Activated CD4-positive, alpha-beta T cell treated with anti-CD3 and anti-CD28 coated beads for 36 hours (primary cell): ENCODE data around the gene NOD1. TPM values are rescaled to one million over a fixed set of nuclear protein-coding genes. Genes with fewer than 3 reads are reported as not detected.
A peak's percentile ranks its signal among the peaks of the same experiment; 100 is the strongest.

Experiments
- ATAC-seq: fragments of 200-7000 bp; cut with Tn5 transposase; one replicate; pipeline ENCODE4 v1.10.0; 2021; ENCODE audit warnings: mild to moderate bottlenecking, moderate library complexity
- CTCF ChIA-PET: fragments of 350-600 bp; sonication (Branson Sonifier 250); formaldehyde crosslinking; loops from one replicate; lab custom pipeline; 2021; ENCODE audit warnings: antibody characterized with exemption; lab: Charles Lee
- POLR2A ChIA-PET: fragments of 350-600 bp; sonication (Branson Sonifier 250); formaldehyde crosslinking; loops from one replicate; lab custom pipeline; 2021; ENCODE audit warnings: antibody characterized with exemption, inconsistent platforms; lab: Charles Lee
- DNase-seq: peaks from one replicate; pipeline ENCODE4 v3.0.0-alpha.2; 2020
- H3K27ac Mint-ChIP-seq: one replicate; pipeline ENCODE4 v1.8.0; 2021; ENCODE audit warnings: mixed read lengths
- H3K27me3 Mint-ChIP-seq: one replicate; pipeline ENCODE4 v1.8.0; 2021; ENCODE audit warnings: mixed read lengths
- H3K36me3 Mint-ChIP-seq: one replicate; pipeline ENCODE4 v1.8.0; 2021; ENCODE audit warnings: low read depth, mixed read lengths
- H3K4me1 Mint-ChIP-seq: one replicate; pipeline ENCODE4 v1.8.0; 2021; ENCODE audit warnings: mixed read lengths
- H3K4me3 Mint-ChIP-seq: one replicate; pipeline ENCODE4 v1.8.0; 2021; ENCODE audit warnings: mild to moderate bottlenecking, moderate library complexity, mixed read lengths
- H3K9me3 Mint-ChIP-seq: one replicate; pipeline ENCODE4 v1.8.0; 2021; ENCODE audit warnings: low read depth, mixed read lengths
- intact Hi-C, 2 experiments: fragments of 100-400 bp; cut with DNase I in 1 of 2; cut with micrococcal nuclease in 1 of 2; formaldehyde crosslinking; loops; one replicate each; pipeline versions ENCODE4 v1.14.2 to v1.15.1; 2022 to 2024; cut with DNase I, micrococcal nuclease
- total RNA-seq, 2 experiments: library from RNA; stranded (reverse); gene quantifications; one replicate each; pipeline ENCODE4 v1.2.3, GENCODE V29; 2021

NOD1 gene
- total RNA-seq, 2 experiments from 2014 or later, result 10.8 to 11.0 TPM

- CTCF ChIA-PET, result no interaction called here
- intact Hi-C loops, result loop anchor here (2.0 to 5.0 kb wide), 2 partner anchors 135 to 250 kb away; no protein-coding TSS in a partner anchor
- ATAC-seq (no peak), DNase-seq (no peak)
- H3K27ac Mint-ChIP-seq, result no peak overlapping the region
- POLR2A ChIA-PET, result no interaction called here
- no peak overlapping the region for H3K4me3 Mint-ChIP-seq
- H3K4me1 Mint-ChIP-seq, result no peaks in the 10 kb centered on the region
- H3K27me3 Mint-ChIP-seq, result no peaks in the 10 kb centered on the region
- no peaks in the 10 kb centered on the region for H3K36me3 Mint-ChIP-seq
- H3K9me3 Mint-ChIP-seq, result no peaks in the 10 kb centered on the region
Observed at GRCh38 chr7:30411897-30412296, 66.7 kb downstream of the NOD1 start.

DNA sequence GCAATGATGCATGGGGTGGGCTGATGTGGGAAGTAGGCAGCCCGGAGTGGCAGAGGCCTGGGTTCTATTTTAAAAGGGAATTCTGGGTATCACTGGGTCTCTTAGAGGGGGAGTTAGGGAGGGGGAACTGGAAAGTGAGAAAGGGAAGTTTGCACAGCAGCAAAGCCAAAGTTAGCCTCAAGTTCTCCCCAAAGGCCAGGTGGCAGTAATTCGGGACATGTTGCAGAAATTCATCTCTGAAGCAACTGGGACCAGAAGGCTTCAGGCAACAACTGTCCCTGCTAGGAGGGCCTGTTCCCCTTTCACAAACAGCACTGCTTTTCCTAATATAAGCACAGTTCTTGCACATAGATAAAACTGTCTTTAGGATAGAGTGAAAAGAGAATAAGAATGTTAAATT, 67.4 kb downstream of the NOD1 start:
- ATAC-seq (no peak), DNase-seq (no peak)
- intact Hi-C loops, result loop anchor here in 1 of 2 experiments (5.0 kb wide), 1 partner anchor 249 kb away; no protein-coding TSS in a partner anchor
- no peak overlapping the region for H3K27ac Mint-ChIP-seq
- no peak overlapping the region for H3K4me3 Mint-ChIP-seq
- H3K36me3 Mint-ChIP-seq, result no peaks in the 10 kb centered on the region
- H3K4me1 Mint-ChIP-seq, result no peaks in the 10 kb centered on the region
- no peaks in the 10 kb centered on the region for H3K27me3 Mint-ChIP-seq
- no peaks in the 10 kb centered on the region for H3K9me3 Mint-ChIP-seq
- CTCF ChIA-PET, result no interaction called here
- POLR2A ChIA-PET, result no interaction called here

GRCh38 chr7:30406664-30407425, 71.7 kb downstream of the NOD1 start:
- Mint-ChIP-seq H3K4me1 (peaks cover under 1% of the 10 kb centered on the region), H3K9me3 (no peaks in the 10 kb centered on the region), H3K4me3 (no peak overlapping the region), H3K27me3 (no peaks in the 10 kb centered on the region), H3K27ac (no peak overlapping the region), H3K36me3 (peaks cover 5% of the 10 kb centered on the region)
- DNase-seq, result no peak
- CTCF ChIA-PET, result no interaction called here
- intact Hi-C loops, result no loop called here
- ATAC-seq, result no peak
- POLR2A ChIA-PET, result no interaction called here

DNA sequence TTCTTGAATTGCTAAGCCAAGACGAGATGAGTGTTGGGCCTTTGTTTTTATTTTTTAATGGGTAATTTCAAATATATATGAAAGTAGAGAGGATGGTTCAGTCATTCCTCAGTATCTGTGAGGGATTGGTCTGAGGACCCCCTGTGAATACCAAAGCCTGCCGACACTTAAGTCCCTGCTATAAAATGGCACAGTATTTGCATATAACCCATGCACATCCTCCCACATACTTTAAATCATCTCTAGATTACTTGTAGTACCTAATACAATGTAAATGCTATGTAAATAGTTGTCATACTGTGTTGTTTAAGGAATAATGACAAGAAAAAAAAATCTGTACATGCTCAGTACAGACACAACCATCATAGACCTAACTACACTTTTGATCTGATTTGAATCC, 73.4 kb downstream of the NOD1 start:
- ChIA-PET POLR2A (no interaction called here), CTCF (interaction anchor here (1.2 kb wide), 1 partner anchor 14 kb away, joined by 4 read pairs; no protein-coding TSS in a partner anchor)
- Mint-ChIP-seq H3K36me3 (peaks cover 5% of the 10 kb centered on the region), H3K27ac (no peak overlapping the region), H3K27me3 (no peaks in the 10 kb centered on the region), H3K4me3 (no peak overlapping the region), H3K4me1 (peaks cover 5% of the 10 kb centered on the region), H3K9me3 (no peaks in the 10 kb centered on the region)
- intact Hi-C loops, result no loop called here
- ATAC-seq, result no peak
- DNase-seq, result no peak

- Mint-ChIP-seq H3K27ac (no peak overlapping the region), H3K9me3 (no peaks in the 10 kb centered on the region), H3K36me3 (peaks cover 5% of the 10 kb centered on the region), H3K4me3 (no peak overlapping the region), H3K27me3 (no peaks in the 10 kb centered on the region), H3K4me1 (peaks cover 5% of the 10 kb centered on the region)
- intact Hi-C loops, result no loop called here
- CTCF ChIA-PET, result no interaction called here
- ATAC-seq, result no peak
- DNase-seq, result no peak
- POLR2A ChIA-PET, result no interaction called here
Observed at GRCh38 chr7:30403477-30403876, 75.1 kb downstream of the NOD1 start.

GRCh38 chr7:30396389-30396788, 82.2 kb downstream of the NOD1 start:
- H3K4me3 Mint-ChIP-seq, result no peak overlapping the region
- H3K9me3 Mint-ChIP-seq, result no peaks in the 10 kb centered on the region
- H3K27ac Mint-ChIP-seq, result no peak overlapping the region
- POLR2A ChIA-PET, result interaction anchor here (0.8 kb wide), 1 partner anchor 88 kb away, joined by 3 read pairs; no protein-coding TSS in a partner anchor
- no peaks in the 10 kb centered on the region for H3K27me3 Mint-ChIP-seq
- intact Hi-C loops, result no loop called here
- CTCF ChIA-PET, result interaction anchor here (0.6 to 0.8 kb wide), 3 partner anchors 167 to 311 kb away, joined by 3 to 4 read pairs (median 3); no protein-coding TSS in a partner anchor
- ATAC-seq, result no peak
- DNase-seq, result no peak
- no peaks in the 10 kb centered on the region for H3K4me1 Mint-ChIP-seq
- H3K36me3 Mint-ChIP-seq, result no peaks in the 10 kb centered on the region

GRCh38 chr7:30395676-30396075, 82.9 kb downstream of the NOD1 start:
- no peak for ATAC-seq
- POLR2A ChIA-PET, result no interaction called here
- Mint-ChIP-seq H3K4me1 (no peaks in the 10 kb centered on the region), H3K9me3 (no peaks in the 10 kb centered on the region), H3K27ac (no peak overlapping the region), H3K36me3 (no peaks in the 10 kb centered on the region), H3K4me3 (no peak overlapping the region), H3K27me3 (no peaks in the 10 kb centered on the region)
- intact Hi-C loops, result no loop called here
- DNase-seq, result no peak
- CTCF ChIA-PET, result interaction anchor here (0.7 to 0.8 kb wide), 2 partner anchors 168 to 172 kb away, joined by 3 to 4 read pairs; no protein-coding TSS in a partner anchor

DNA sequence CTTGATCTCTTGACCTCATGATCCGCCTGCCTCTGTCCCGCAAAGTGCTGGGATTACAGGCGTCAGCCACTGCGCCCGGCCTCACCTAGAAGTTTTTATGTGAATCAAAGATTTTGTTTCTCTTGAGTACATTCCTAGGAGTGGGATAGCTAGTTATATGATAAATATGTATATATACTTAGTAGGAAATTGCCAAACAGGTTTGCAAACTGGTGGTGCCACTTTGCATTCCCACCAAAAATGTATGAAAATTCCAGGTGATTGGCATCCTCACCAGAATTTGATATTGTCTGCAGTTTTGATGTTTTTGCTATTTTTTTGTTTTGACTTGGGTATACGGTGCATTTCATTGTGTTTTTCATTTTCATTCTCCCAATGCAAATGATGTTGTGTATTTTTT, 86.8 kb downstream of the NOD1 start:
- ChIA-PET POLR2A (no interaction called here), CTCF (interaction anchor here (1.0 kb wide), 1 partner anchor 13 kb away, joined by 4 read pairs; no protein-coding TSS in a partner anchor)
- Mint-ChIP-seq H3K36me3 (no peaks in the 10 kb centered on the region), H3K27ac (no peak overlapping the region), H3K4me1 (no peaks in the 10 kb centered on the region), H3K9me3 (no peaks in the 10 kb centered on the region), H3K27me3 (no peaks in the 10 kb centered on the region), H3K4me3 (no peak overlapping the region)
- intact Hi-C loops, result no loop called here
- ATAC-seq (no peak), DNase-seq (no peak)

GRCh38 chr7:30390736-30391636, 87.6 kb downstream of the NOD1 start:
- no peak overlapping the region for H3K4me3 Mint-ChIP-seq
- ChIA-PET POLR2A (interaction anchor here (0.6 kb wide), 1 partner anchor 31 kb away, joined by 3 read pairs; no protein-coding TSS in a partner anchor), CTCF (interaction anchor here (0.9 to 1.0 kb wide), 2 partner anchors 14 to 85 kb away, joined by 3 to 4 read pairs; no protein-coding TSS in a partner anchor)
- DNase-seq (no peak), ATAC-seq (peak; percentile 30)
- H3K9me3 Mint-ChIP-seq, result no peaks in the 10 kb centered on the region
- no peak overlapping the region for H3K27ac Mint-ChIP-seq
- no peaks in the 10 kb centered on the region for H3K36me3 Mint-ChIP-seq
- intact Hi-C loops, result no loop called here
- H3K4me1 Mint-ChIP-seq, result no peaks in the 10 kb centered on the region
- H3K27me3 Mint-ChIP-seq, result no peaks in the 10 kb centered on the region

DNA sequence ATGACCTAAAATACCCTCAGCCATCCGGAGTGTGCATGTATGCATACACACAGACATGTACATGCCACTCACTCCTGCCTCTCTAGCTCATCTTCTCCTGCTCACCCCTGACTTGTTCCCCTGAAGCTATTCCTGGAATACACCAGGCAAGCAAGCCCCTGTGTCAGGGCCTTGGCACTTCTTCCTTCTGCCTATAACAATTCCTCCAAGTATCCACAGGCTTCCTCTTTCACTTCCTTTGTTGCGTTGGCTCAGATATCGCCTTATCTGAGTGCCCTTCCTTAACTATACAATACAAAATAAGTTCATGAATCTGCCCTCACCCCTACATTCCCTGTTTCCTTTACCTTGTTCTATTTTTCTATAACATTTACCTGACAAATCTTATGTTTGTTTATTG, 88.8 kb downstream of the NOD1 start:
- Mint-ChIP-seq H3K36me3 (no peaks in the 10 kb centered on the region), H3K27me3 (no peaks in the 10 kb centered on the region)

GRCh38 chr7:30382607-30383006, 96.0 kb downstream of the NOD1 start:
- Mint-ChIP-seq H3K27ac (no peak overlapping the region), H3K4me3 (no peak overlapping the region), H3K4me1 (no peaks in the 10 kb centered on the region), H3K9me3 (peaks cover 4% of the 10 kb centered on the region), H3K36me3 (no peaks in the 10 kb centered on the region), H3K27me3 (no peaks in the 10 kb centered on the region)
- no peak for DNase-seq
- no peak for ATAC-seq
- POLR2A ChIA-PET, result no interaction called here
- CTCF ChIA-PET, result no interaction called here
- intact Hi-C loops, result no loop called here

More for the DNA sequence above, 88.8 kb downstream of the NOD1 start:
- Mint-ChIP-seq H3K9me3 (no peaks in the 10 kb centered on the region), H3K4me3 (no peak overlapping the region), H3K27ac (no peak overlapping the region), H3K4me1 (no peaks in the 10 kb centered on the region)
- ATAC-seq (no peak), DNase-seq (no peak)
- POLR2A ChIA-PET, result no interaction called here
- intact Hi-C loops, result no loop called here
- CTCF ChIA-PET, result interaction anchor here (0.6 kb wide), 1 partner anchor 47 kb away, joined by 3 read pairs; no protein-coding TSS in a partner anchor
